ENCODE data around the gene KIN. TPM values are rescaled to one million over a fixed set of nuclear protein-coding genes. Genes with fewer than 3 reads are reported as not detected.

The KIN gene, protein sequence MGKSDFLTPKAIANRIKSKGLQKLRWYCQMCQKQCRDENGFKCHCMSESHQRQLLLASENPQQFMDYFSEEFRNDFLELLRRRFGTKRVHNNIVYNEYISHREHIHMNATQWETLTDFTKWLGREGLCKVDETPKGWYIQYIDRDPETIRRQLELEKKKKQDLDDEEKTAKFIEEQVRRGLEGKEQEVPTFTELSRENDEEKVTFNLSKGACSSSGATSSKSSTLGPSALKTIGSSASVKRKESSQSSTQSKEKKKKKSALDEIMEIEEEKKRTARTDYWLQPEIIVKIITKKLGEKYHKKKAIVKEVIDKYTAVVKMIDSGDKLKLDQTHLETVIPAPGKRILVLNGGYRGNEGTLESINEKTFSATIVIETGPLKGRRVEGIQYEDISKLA
- total RNA-seq: 7.7 and 8.4 TPM in 2 replicates

DNA sequence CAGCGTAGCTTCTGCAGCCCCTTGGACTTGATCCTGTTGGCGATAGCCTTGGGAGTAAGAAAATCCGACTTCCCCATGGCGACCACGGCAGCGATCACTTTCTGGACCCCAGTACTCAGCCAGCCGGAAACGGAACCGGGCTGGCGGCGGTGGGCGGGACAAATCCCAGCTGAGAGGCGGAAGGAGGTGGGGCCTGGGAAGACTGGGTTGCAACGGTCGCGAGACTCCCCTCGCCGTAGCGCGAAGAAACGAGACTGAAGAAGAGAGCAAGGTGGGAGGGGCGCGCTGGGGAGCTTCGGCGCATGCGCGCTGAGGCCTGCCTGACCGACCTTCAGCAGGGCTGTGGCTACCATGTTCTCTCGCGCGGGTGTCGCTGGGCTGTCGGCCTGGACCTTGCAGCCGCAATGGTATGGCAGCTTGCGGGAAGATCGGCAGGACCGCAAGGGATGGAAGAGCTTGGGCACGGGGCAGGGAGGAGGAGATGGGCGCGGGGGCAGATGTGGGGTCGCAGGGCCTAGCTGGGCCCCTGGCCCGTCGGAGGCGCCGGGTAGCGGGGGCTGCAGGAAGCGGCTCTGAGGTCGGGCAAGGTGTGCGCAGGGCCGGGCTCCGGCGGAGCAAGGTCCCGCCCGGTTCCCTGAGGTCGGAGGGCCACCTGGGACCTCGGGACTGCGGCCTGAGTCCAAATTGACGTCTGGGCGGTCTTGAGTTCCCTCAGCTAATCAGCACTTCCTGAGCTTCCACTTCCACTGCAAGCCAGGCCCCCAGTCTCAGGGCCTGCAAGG, at the start of gene KIN, which contains the start of gene ATP5F1C:
Gene KIN (minus strand): TSS at position 137 of the 782 bp plus-strand sequence. CDS start 60 bp downstream, at position 77.
Gene ATP5F1C (plus strand): TSS at position 321 of the 782 bp plus-strand sequence. CDS start 31 bp downstream, at position 352.

DNA sequence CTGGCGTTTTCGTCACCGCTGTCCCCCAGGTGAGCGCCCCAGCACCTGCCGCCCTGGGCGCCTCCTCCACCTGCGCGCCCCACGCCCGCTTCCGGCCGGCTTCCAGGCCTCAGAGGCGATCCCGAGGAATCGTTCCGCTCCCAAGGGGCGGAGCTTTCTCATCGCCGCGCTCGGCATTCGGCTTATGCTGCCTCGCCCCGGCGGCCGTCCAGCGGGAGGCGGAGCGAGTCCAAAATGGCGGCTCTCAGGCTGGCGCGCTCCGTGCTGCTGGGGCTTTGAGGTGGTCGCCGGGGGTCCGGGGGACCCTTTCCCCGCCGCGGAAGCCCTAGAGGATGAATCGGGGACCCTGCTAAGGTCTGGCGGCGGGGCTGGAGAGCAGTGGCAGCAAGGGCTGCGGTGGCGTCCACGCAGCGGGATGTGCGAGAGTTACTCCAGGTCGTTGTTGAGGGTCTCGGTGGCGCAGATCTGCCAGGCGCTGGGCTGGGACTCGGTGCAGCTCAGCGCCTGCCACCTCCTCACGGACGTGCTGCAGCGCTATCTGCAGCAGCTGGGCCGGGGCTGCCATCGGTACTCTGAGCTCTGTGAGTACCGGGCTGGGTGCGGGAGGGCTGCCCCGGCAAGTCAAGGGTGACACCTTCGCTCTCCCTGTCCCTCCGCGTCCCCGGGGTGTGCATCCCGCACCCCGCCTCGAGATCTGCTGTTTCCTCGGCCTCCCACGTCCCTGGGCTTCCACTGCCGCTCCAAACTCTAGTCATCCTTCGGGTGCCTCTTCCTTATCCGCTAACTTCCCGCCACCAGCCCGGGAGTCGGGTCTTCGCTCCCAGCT, 30.7 kb upstream of the KIN start, which contains the start of gene TAF3:
Gene TAF3 (plus strand): TSS at position 211 of the 826 bp plus-strand sequence. CDS start 205 bp downstream, at position 416.

DNA sequence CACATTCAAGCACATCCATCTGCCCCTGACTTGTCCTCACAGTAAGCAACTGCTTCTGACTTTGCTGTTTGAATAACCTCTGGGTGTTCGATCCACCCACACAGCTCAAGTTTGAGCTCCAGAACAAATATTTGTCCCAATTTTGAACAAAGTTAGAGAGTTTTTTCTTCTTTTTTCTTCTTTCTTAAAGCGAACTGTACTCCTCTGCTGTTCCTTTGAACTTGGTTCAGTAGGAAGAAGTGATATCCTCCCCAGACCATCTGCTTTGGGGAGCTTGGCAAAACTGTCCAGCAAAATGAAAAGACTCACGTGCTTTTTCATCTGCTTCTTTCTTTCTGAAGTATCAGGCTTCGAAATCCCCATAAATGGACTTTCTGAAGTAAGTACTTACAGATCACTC, 84.7 kb downstream of the KIN start, which contains the start of gene ITIH2:
Gene ITIH2 (plus strand): TSS at position 177 of the 400 bp plus-strand sequence. CDS start 119 bp downstream, at position 296.

Other genes with a start within 250 kb of the KIN start
- 0.05 and 0.30 TPM in 2 replicates for gene ITIH5, start 121.0 kb downstream of the KIN start, total RNA-seq
- under 0.01 TPM in 1 of 2 replicates, not detected in the other for gene ITIH2, start 84.7 kb downstream of the KIN start, total RNA-seq
- 187 and 197 TPM in 2 replicates for gene ATP5F1C, start 184 bp upstream of the KIN start, total RNA-seq
- gene TAF3, start 30.5 kb upstream of the KIN start, total RNA-seq: 1.8 and 2.8 TPM in 2 replicates

Data from smooth muscle cell of the umbilical artery (primary cell).